Right lobe of liver (tissue), 6 donors: ENCODE measurements around the gene PRLH. TPM values are rescaled to one million over a fixed set of nuclear protein-coding genes. Genes with fewer than 3 reads are reported as not detected.
A peak's percentile ranks its signal among the peaks of the same experiment; 100 is the strongest.

Experiments
- ATAC-seq, 4 donors: fragments of 200-7000 bp; cut with Tn5 transposase; one replicate each; pipeline ENCODE4 v1.9.1; 2020; ENCODE audit warnings: mild to moderate bottlenecking in 4 of 4, moderate library complexity in 4 of 4
- DNase-seq, 3 donors: peaks; one replicate each; pipeline ENCODE4 v3.0.0-alpha.2; 2020
- H3K27ac ChIP-seq, 3 donors: fragments of 200-600 bp; one replicate each; pipeline ENCODE4 v1.8.0; 2022
- H3K27me3 ChIP-seq, 2 donors: fragments of 200-600 bp; one replicate each; pipeline ENCODE4 v1.8.0; 2022
- H3K36me3 ChIP-seq, 4 donors: fragments of 200-600 bp; sonication (generic) in 1 of 4; one replicate each; pipeline versions ENCODE4 v1.5.1 to v1.8.0; 2017 to 2022; ENCODE audit warnings: control low read depth in 1 of 4
- H3K4me1 ChIP-seq, 4 donors: fragments of 200-600 bp; sonication (generic) in 1 of 4; one replicate each; pipeline versions ENCODE4 v1.5.1 to v1.8.0; 2017 to 2022; ENCODE audit warnings: control low read depth in 1 of 4
- H3K4me3 ChIP-seq, 3 donors: fragments of 200-600 bp; one replicate each; pipeline ENCODE4 v1.8.0; 2022
- H3K9me3 ChIP-seq, 4 donors: fragments of 200-600 bp; sonication (generic) in 1 of 4; one replicate each; pipeline versions ENCODE4 v1.5.1 to v1.8.0; 2017 to 2022; ENCODE audit warnings: control low read depth in 1 of 4
- CTCF ChIP-seq, 4 donors: fragments of 200-600 bp in 3 of 4; fragments of 450-650 bp in 1 of 4; IDR thresholded peaks; one replicate each; pipeline versions ENCODE4 v1.5.1 to v1.8.0; 2016 to 2022; ENCODE audit warnings: antibody characterized with exemption in 4 of 4, mild to moderate bottlenecking in 2 of 4
- POLR2A ChIP-seq: fragments of 450-650 bp; IDR thresholded peaks from one replicate; pipeline ENCODE4 v1.6.1; 2017; ENCODE audit warnings: antibody characterized with exemption, mild to moderate bottlenecking
- WGBS: methylation state at CpG from one replicate; pipeline ENCODE4 v1.1.6; 2018; ENCODE audit warnings: low coverage, low lambda C conversion rate; ENCODE audit not compliant: insufficient coverage; ENCODE audit errors: missing lambda C conversion rate; 5-methylcytosine and 5-hydroxymethylcytosine counted together
- intact Hi-C, 2 donors: fragments of 100-400 bp; cut with DNase I; formaldehyde crosslinking; loops; one replicate each; pipeline versions ENCODE4 v1.11.2 to v1.14.1; 2022
- small RNA-seq, 2 experiments: library from RNA; depleted of rRNA; stranded (forward); fragments of <200 nt; gene quantifications; one replicate each; pipeline ENCODE3, GENCODE V24; 2016
- total RNA-seq, 6 experiments: library from RNA; depleted of rRNA in 2 of 6; stranded (reverse); fragments of >200 nt in 2 of 6; fragmentation: NEBNext Ultra II Directional in 3 of 6; extraction: Animal tissue kit (Norgen Biotek cat#: 25700) in 3 of 6; gene quantifications; one replicate each; pipeline versions ENCODE4 v1.1.0 to v1.2.4, GENCODE V29; 2016 to 2023
- donor health status: DM: no; HTN: yes; CAD: no.
- donor health status: DM: no; HTN: no; CAD: no.
- donor health status: DM: no; HTN: no; CAD: no.
- donor health status: DM: no; HTN: yes; CAD: no.
- donor health status: DM: no; HTN: yes; CAD: no.

Gene PRLH
- total RNA-seq, 6 experiments from 2014 or later: not detected

DNA sequence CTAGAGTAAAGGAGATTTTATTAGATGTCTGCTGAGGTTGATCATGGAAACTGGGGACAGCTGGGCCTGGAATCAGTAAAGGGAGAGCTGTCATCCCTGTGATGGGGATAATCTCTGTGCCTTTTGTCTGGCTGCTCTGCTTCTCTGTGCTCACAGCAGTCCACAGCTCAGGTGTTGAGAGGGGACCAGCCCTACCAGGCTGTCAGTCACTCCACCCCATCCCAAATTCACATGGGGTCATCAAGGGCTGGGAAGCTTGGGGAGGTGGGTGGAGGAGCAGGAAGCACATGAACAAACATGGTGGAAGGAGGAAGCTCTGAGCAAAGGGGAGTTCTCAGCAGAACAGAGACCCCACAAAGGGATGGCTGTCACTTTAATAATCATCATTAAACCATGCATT, 47.3 kb downstream of the PRLH start:
- intact Hi-C loops: no loop called here
- ATAC-seq (no peak), DNase-seq (no peak)
- Histone ChIP-seq H3K27ac (no peak overlapping the region), H3K27me3 (no peaks in the 10 kb centered on the region), H3K4me3 (no peak overlapping the region), H3K4me1 (no peaks in the 10 kb centered on the region), H3K36me3 (no peaks in the 10 kb centered on the region), H3K9me3 (no peaks in the 10 kb centered on the region)
- TF ChIP-seq CTCF (IDR thresholded peaks at IDR 0.05) (no peak), POLR2A (no peak)

DNA sequence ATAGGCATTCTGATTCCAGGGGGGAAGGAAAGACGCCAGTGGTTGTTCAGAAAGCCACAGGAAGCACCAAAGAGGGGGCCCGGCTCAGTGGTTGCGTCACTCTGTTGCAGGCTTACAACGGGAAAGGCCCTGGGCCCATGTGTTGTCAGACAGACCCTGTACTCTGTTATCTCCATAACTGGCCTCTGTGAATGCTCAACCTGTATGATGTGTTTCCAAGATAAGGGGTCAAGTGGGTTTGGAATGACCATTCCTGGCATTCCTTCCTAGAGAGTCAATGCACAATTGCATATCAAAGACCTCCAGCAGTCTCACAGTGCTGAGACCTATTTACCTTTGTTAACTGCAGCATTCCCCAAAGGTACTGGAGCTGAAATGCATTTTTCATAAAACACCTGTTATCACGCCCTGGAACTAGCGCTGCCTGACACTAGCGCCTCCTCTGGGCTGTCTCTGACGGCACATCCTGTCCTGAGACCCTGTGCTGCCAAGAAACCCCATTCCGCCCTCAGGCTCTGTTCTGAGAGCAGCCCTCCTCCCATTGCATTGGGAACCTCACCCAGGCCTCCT, 47.9 kb downstream of the PRLH start:
- ATAC-seq: peak in 3 of 4 donors; percentile 21 to 46 (median 42)

DNA sequence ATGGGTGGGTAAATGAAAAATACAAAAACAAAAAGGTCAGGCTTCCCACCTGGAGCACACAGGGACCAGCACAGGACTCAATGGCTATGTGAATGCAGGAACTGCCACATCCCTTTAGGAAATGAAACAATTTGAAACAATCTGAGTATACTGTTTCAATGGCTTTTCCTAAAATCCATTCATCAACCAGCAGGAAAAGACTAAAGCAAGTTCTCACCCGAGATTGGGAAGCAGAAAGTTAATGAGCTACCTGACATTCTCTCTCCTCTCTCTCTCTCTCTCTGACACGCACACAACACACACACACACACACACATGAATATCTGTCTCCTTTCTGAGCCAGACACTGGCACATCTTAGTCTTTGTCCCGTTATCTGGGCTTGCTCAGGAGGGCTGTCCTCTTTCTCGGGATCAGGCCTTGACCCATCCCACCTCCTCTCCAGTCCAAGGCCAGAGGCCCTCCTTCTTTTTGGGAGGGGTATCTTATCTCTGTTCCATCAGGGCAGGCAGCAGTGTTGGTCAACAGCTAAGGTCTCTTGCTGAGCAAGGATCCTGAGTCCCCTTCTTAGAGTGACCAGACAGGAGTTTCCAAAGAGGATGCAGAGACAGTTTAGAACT, 49.4 kb downstream of the PRLH start:
- ATAC-seq: no peak
- Histone ChIP-seq H3K27ac (no peak overlapping the region), H3K36me3 (no peaks in the 10 kb centered on the region), H3K4me3 (no peak overlapping the region), H3K9me3 (no peaks in the 10 kb centered on the region), H3K27me3 (no peaks in the 10 kb centered on the region), H3K4me1 (no peaks in the 10 kb centered on the region)
- intact Hi-C loops: no loop called here
- TF ChIP-seq CTCF (IDR thresholded peaks at IDR 0.05) (no peak), POLR2A (no peak)
- WGBS: 49% methylated on average over 3 of the region's 4 CpGs
- no peak for DNase-seq

More for the DNA sequence above, 47.9 kb downstream of the PRLH start:
- Histone ChIP-seq H3K36me3 (no peaks in the 10 kb centered on the region), H3K9me3 (no peaks in the 10 kb centered on the region), H3K4me1 (no peaks in the 10 kb centered on the region), H3K4me3 (no peak overlapping the region), H3K27ac (no peak overlapping the region), H3K27me3 (no peaks in the 10 kb centered on the region)
- peak in 1 of 3 donors; percentile 28 for DNase-seq
- TF ChIP-seq POLR2A: no peak
- no peak for TF ChIP-seq CTCF (IDR thresholded peaks at IDR 0.05)
- intact Hi-C loops: no loop called here
- WGBS: no CpG with 5 or more reads among the region's 9 CpGs

DNA sequence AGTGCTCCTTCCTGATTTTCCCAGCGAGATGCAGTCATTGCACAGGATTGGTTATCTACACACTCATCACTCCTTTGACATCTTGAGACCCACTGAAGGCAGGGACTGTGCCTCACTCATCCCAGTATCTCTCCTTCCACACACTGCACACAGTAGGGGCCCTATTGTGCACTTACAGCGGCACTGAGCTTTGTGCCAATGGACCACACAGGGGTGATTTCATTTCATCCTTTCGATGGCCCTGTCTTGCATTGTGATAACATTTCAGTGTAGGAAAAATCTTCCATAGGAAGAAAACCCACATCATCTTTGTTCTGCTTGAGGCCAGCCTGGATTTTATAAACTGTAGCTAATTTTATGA, 50.0 kb downstream of the PRLH start:
- TF ChIP-seq CTCF (IDR thresholded peaks at IDR 0.05) (no peak), POLR2A (no peak)
- no peaks in the 10 kb centered on the region for H3K9me3 ChIP-seq
- no peaks in the 10 kb centered on the region for H3K27me3 ChIP-seq
- 47% methylated on average over 2 of the region's 3 CpGs for WGBS
- ATAC-seq: no peak
- DNase-seq: no peak
- no peak overlapping the region for H3K4me3 ChIP-seq
- H3K27ac ChIP-seq: peak overlapping the region in 1 of 3 donors; percentile 13
- H3K4me1 ChIP-seq: no peaks in the 10 kb centered on the region
- H3K36me3 ChIP-seq: no peaks in the 10 kb centered on the region
- intact Hi-C loops: no loop called here

Small RNA genes within 50 kb of the gene (small RNA-seq; reads per million reads assigned to genes)
- 0 reads per million in 2 experiments for gene RNU6-1140P

Other genes with a start within 250 kb of the PRLH start
- gene COL6A3, start 152.4 kb upstream of the PRLH start, total RNA-seq: 10 to 100 TPM in 3 of 6 experiments, 1 to 10 TPM in 3; 4.5 to 21.1 (median 8.8) TPM
- 10 to 100 TPM; 20.8 to 52.8 (median 35.1) TPM for gene MLPH, start 79.3 kb upstream of the PRLH start, total RNA-seq
- 100 to 1,000 TPM in 2 of 6 experiments, 10 to 100 TPM in 4; 57.5 to 129 (median 77.9) TPM for gene RAB17, start 24.2 kb downstream of the PRLH start, total RNA-seq
- 10 to 100 TPM; 29.4 to 56.3 (median 49.7) TPM for gene LRRFIP1, start 61.0 kb downstream of the PRLH start, total RNA-seq
- under 1 TPM; 0.07 to 0.92 (median 0.20) TPM for gene RBM44, start 232.2 kb downstream of the PRLH start, total RNA-seq